Endothelial cell of umbilical vein (primary cell): ENCODE data around the gene L3MBTL4. TPM values are rescaled to one million over a fixed set of nuclear protein-coding genes. Genes with fewer than 3 reads are reported as not detected.

Experiments used
- BruUV-seq: library from RNA; stranded (reverse); fragments of 400-500 nt; replicated peaks from 2 replicates; lab custom pipeline; 2021; lab: Mats Ljungman, UMichigan
- CTCF ChIA-PET: fragments of 300-600, 350-600 bp; sonication (Branson Sonifier 250); formaldehyde crosslinking; loops from one replicate; lab custom pipeline; 2021; ENCODE audit warnings: antibody characterized with exemption, inconsistent platforms; lab: Charles Lee
- POLR2A ChIA-PET: fragments of 300-600, 350-600 bp; sonication (Branson Sonifier 250); formaldehyde crosslinking; loops from one replicate; lab custom pipeline; 2021; ENCODE audit warnings: antibody characterized with exemption, inconsistent platforms; lab: Charles Lee
- DNase-seq: peaks from one replicate; pipeline ENCODE4 v3.0.0-alpha.2; 2011; ENCODE audit warnings: low read depth, low spot score
- FAIRE-seq: peaks from 2 replicates; lab custom pipeline; 2011; peaks lifted over from hg19 to GRCh38; lab: Jason Lieb, UNC
- H2AFZ ChIP-seq: 2 replicates; pipeline ENCODE4 v1.6.0; 2012; ENCODE audit warnings: low read depth, low read length, control low read depth, inconsistent platforms
- H3K27ac ChIP-seq: 2 replicates; pipeline ENCODE4 v1.5.1; 2011; ENCODE audit warnings: low read depth, mild to moderate bottlenecking, control low read depth, low read length, moderate library complexity; ENCODE audit not compliant: insufficient read depth
- H3K27me3 ChIP-seq, 2 experiments: 2 replicates each; pipeline versions ENCODE4 v1.6.0 to v1.6.1; 2011; ENCODE audit warnings: low read length in 2 of 2, mixed read lengths in 1 of 2; ENCODE audit not compliant: control insufficient read depth in 2 of 2, insufficient read depth in 2 of 2
- H3K36me3 ChIP-seq, 2 experiments: 2 replicates in 1 of 2; 3 replicates in 1 of 2; pipeline ENCODE4 v1.5.1; 2011; ENCODE audit warnings: low read length in 2 of 2, mild to moderate bottlenecking in 1 of 2, moderate library complexity in 1 of 2; ENCODE audit not compliant: control insufficient read depth in 2 of 2, insufficient read depth in 2 of 2; ENCODE audit errors: extremely low read depth in 1 of 2
- H3K4me1 ChIP-seq: 3 replicates; pipeline ENCODE4 v1.5.1; 2011; ENCODE audit warnings: mild to moderate bottlenecking, low read length; ENCODE audit not compliant: control insufficient read depth, insufficient read depth; ENCODE audit errors: extremely low read depth
- H3K4me2 ChIP-seq: 2 replicates; pipeline ENCODE4 v1.6.1; 2011; ENCODE audit warnings: low read length, control low read depth, mixed read lengths; ENCODE audit not compliant: insufficient read depth
- H3K4me3 ChIP-seq, 3 experiments: fragments of 200-600 bp in 1 of 3; sonication (generic), shearing (Covaris generic) in 1 of 3; replicated peaks in 1 of 3; 2 replicates each; pipeline ENCODE4 v1.5.1; 2011 to 2016; ENCODE audit warnings: control low read depth in 3 of 3, low read length in 3 of 3, mild to moderate bottlenecking in 2 of 3, inconsistent platforms in 1 of 3, low read depth in 1 of 3, moderate library complexity in 1 of 3; ENCODE audit not compliant: insufficient read depth in 1 of 3
- H3K79me2 ChIP-seq: 2 replicates; pipeline ENCODE4 v1.6.0; 2012; ENCODE audit warnings: low read length, inconsistent platforms; ENCODE audit not compliant: control insufficient read depth, insufficient read depth
- H3K9ac ChIP-seq: replicated peaks from 2 replicates; pipeline ENCODE3; 2011; ENCODE audit warnings: low read length, control low read depth; ENCODE audit not compliant: insufficient read depth; ENCODE audit errors: extremely low read depth
- H3K9me1 ChIP-seq: replicated peaks from 3 replicates; pipeline ENCODE4 v1.6.0; 2011; ENCODE audit warnings: mild to moderate bottlenecking, low read length; ENCODE audit not compliant: control insufficient read depth, insufficient read depth; ENCODE audit errors: extremely low read depth
- H3K9me3 ChIP-seq: replicated peaks from 2 replicates; pipeline ENCODE4 v1.5.1; 2012; ENCODE audit warnings: low read length, inconsistent platforms; ENCODE audit not compliant: control insufficient read depth, insufficient read depth
- H4K20me1 ChIP-seq: replicated peaks from 2 replicates; pipeline ENCODE3; 2011; ENCODE audit warnings: mild to moderate bottlenecking, low read length; ENCODE audit not compliant: control insufficient read depth, insufficient read depth; ENCODE audit errors: extremely low read depth
- CTCF ChIP-seq, 2 donors: IDR thresholded peaks; 1 replicate in 1 of 2; 2 replicates in 1 of 2; pipeline ENCODE4 v1.5.1; 2011; ENCODE audit warnings: low read length in 2 of 2, mild to moderate bottlenecking in 2 of 2, moderate library complexity in 2 of 2, control low read depth in 1 of 2, inconsistent platforms in 1 of 2, low read depth in 1 of 2; ENCODE audit not compliant: insufficient read depth in 1 of 2; ENCODE audit errors: extremely low read depth in 1 of 2
- EZH2 ChIP-seq: IDR thresholded peaks from 2 replicates; pipeline ENCODE4 v1.6.1; 2012; ENCODE audit warnings: borderline replicate concordance, low read depth, mild to moderate bottlenecking, moderate library complexity, low read length, inconsistent platforms; ENCODE audit not compliant: severe bottlenecking
- FOS ChIP-seq: IDR thresholded peaks from 2 replicates; pipeline ENCODE4 v1.6.1; 2011; ENCODE audit warnings: mild to moderate bottlenecking, low read length, moderate library complexity, borderline replicate concordance; ENCODE audit not compliant: insufficient read depth
- GATA2 ChIP-seq: IDR thresholded peaks from 2 replicates; pipeline ENCODE4 v1.7.0; 2011; ENCODE audit warnings: low read depth, mild to moderate bottlenecking, moderate library complexity, mixed read lengths, low read length; ENCODE audit not compliant: insufficient read length, insufficient read depth
- JUN ChIP-seq: IDR thresholded peaks from 2 replicates; pipeline ENCODE4 v1.6.1; 2011; ENCODE audit warnings: borderline replicate concordance, low read depth; ENCODE audit not compliant: insufficient read length, insufficient read depth
- MYC ChIP-seq: IDR thresholded peaks from one replicate; pipeline ENCODE4 v1.6.1; 2011; ENCODE audit warnings: mild to moderate bottlenecking, low read depth, low read length
- POLR2A ChIP-seq: IDR thresholded peaks from 2 replicates; pipeline ENCODE4 v1.6.1; 2012; ENCODE audit warnings: low read depth, mild to moderate bottlenecking, control low read depth, low read length
- POLR2AphosphoS5 ChIP-seq: IDR thresholded peaks from 2 replicates; pipeline ENCODE4 v1.6.1; 2012; ENCODE audit warnings: low read depth, mild to moderate bottlenecking, control low read depth, low read length, moderate library complexity; ENCODE audit not compliant: insufficient read depth
- dilution Hi-C: fragments of 300-500 bp; cut with MboI; formaldehyde crosslinking; loops from one replicate; pipeline ENCODE4 v1.15.0; 2019; ENCODE audit warnings: low sequenced_read_pairs; ENCODE audit not compliant: extremely low pct_ligation_motif_present
- intact Hi-C: fragments of 100-400 bp; cut with micrococcal nuclease; formaldehyde crosslinking; loops from one replicate; pipeline ENCODE4 v1.10.0; 2022
- polyA plus RNA-seq, 4 experiments: library from polyadenylated mRNA; depleted of rRNA in 3 of 4; stranded (reverse) in 3 of 4; unstranded in 1 of 4; fragments of >200 nt; gene quantifications; 2 replicates each; pipeline versions ENCODE4 v1.2.1 to v1.2.3, GENCODE V29; 2011 to 2012; ENCODE audit warnings: missing spikeins in 1 of 4
- total RNA-seq: library from RNA; stranded (reverse); gene quantifications from 2 replicates; pipeline ENCODE4 v1.2.3, GENCODE V29; 2021
- TF ChIP-seq, protein P1 (sequence below): IDR thresholded peaks from 2 replicates; pipeline ENCODE4 v1.6.1; 2011; ENCODE audit not compliant: insufficient read depth, insufficient read length

L3MBTL4 gene
- total and polyA plus RNA-seq, 2 donors (not counting 3 experiments of a cell fraction or from before 2014, with no cell fraction given): 0.80 TPM; not detected in 1

DNA sequence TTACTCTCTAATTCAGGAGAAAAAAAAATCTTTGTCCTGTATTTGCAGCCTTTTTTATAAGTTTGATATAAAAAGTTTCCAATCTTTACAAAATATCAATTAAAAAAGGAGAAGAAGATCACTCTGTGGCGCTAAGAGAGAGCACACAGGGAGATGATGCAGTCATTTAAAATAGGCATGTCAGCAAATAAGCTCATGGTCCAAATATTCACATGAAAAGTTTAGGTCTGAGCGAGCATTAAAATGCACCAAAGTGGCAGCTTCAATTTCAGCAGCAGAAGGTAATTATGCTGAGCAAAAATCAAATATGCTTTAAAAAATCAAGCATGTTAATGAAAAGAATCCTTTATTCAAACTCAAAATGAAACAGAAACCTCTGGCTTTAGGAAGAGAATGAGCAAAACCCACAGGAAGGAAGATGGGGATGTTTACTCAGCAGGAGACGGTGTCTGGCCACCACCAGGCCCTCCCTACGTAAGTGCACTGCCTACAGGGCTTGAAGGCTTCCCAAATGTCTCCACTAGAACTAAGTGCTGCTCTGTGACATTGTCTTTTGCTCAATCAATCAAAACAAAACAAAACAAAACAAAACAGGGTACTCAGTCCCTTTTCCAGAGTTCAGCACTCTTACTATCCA, 120.4 kb downstream of the L3MBTL4 start:
- DNase-seq: no peak
- Histone ChIP-seq H4K20me1 (no peaks in the 10 kb centered on the region), H3K9me1 (no peaks in the 10 kb centered on the region), H3K9me3 (no peaks in the 10 kb centered on the region), H3K4me1 (no peaks in the 10 kb centered on the region), H3K4me2 (no peak overlapping the region), H3K27me3 (no peaks in the 10 kb centered on the region), H3K79me2 (no peaks in the 10 kb centered on the region), H3K9ac (no peak overlapping the region), H3K36me3 (no peaks in the 10 kb centered on the region), H2AFZ (no peak overlapping the region), H3K27ac (no peak overlapping the region), H3K4me3 (no peak overlapping the region)
- no peak for TF ChIP-seq EZH2
- no peak for TF ChIP-seq POLR2AphosphoS5
- no peak for TF ChIP-seq POLR2A
- TF ChIP-seq JUN: no peak
- TF ChIP-seq, protein P1, sequence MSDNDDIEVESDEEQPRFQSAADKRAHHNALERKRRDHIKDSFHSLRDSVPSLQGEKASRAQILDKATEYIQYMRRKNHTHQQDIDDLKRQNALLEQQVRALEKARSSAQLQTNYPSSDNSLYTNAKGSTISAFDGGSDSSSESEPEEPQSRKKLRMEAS: no peak
- no peak for TF ChIP-seq GATA2
- no peak for TF ChIP-seq FOS
- no peak for TF ChIP-seq CTCF (IDR thresholded peaks at IDR 0.05; ENCODE audit: extremely low read depth in 1 of 2, insufficient read depth in 1 of 2, low read depth in 1 of 2, low read length in 2 of 2)
- no peak for TF ChIP-seq MYC
- FAIRE-seq: no peak
- intact Hi-C loops: no loop called here
- CTCF ChIA-PET: no interaction called here
- dilution Hi-C loops: no loop called here
- no TSS peak for BruUV-seq
- POLR2A ChIA-PET: no interaction called here
